Keratinocyte (primary cell): ENCODE results near the gene DLG2. TPM values are rescaled to one million over a fixed set of nuclear protein-coding genes. Genes with fewer than 3 reads are reported as not detected.

ENCODE experiments used
- DNase-seq: peaks from one replicate; pipeline ENCODE4 v3.0.0-alpha.2; 2011; ENCODE audit warnings: low read depth, missing footprints, low spot score
- FAIRE-seq: peaks from 2 replicates; lab custom pipeline; 2011; peaks lifted over from hg19 to GRCh38; lab: Jason Lieb, UNC
- H2AFZ ChIP-seq: 2 replicates; pipeline ENCODE4 v1.6.0; 2012; ENCODE audit warnings: low read length, control low read depth, inconsistent platforms; ENCODE audit not compliant: control insufficient read depth
- H3K27ac ChIP-seq: 2 replicates; pipeline ENCODE4 v1.5.1; 2011; ENCODE audit warnings: low read length; ENCODE audit not compliant: control insufficient read depth, insufficient read depth
- H3K27me3 ChIP-seq: 3 replicates; pipeline ENCODE4 v1.6.0; 2011; ENCODE audit warnings: low read length; ENCODE audit not compliant: control insufficient read depth, insufficient read depth; ENCODE audit errors: extremely low read depth
- H3K36me3 ChIP-seq, 2 experiments: 2 replicates in 1 of 2; 3 replicates in 1 of 2; pipeline ENCODE4 v1.5.1; 2011; ENCODE audit warnings: low read length in 2 of 2, mild to moderate bottlenecking in 1 of 2; ENCODE audit not compliant: control insufficient read depth in 2 of 2, insufficient read depth in 2 of 2; ENCODE audit errors: extremely low read depth in 1 of 2
- H3K4me1 ChIP-seq: 3 replicates; pipeline ENCODE4 v1.5.1; 2011; ENCODE audit warnings: low read length; ENCODE audit not compliant: control insufficient read depth, insufficient read depth; ENCODE audit errors: extremely low read depth
- H3K4me2 ChIP-seq: 3 replicates; pipeline ENCODE4 v1.6.0; 2011; ENCODE audit warnings: low read depth, low read length; ENCODE audit not compliant: control insufficient read depth, insufficient read depth; ENCODE audit errors: extremely low read depth
- H3K4me3 ChIP-seq, 3 experiments: fragments of 200-600 bp in 1 of 3; sonication (generic) in 1 of 3; 2 replicates in 2 of 3; 3 replicates in 1 of 3; pipeline ENCODE4 v1.5.1; 2011 to 2016; ENCODE audit warnings: low read length in 3 of 3, mild to moderate bottlenecking in 3 of 3, control low read depth in 2 of 3, inconsistent platforms in 1 of 3, low read depth in 1 of 3, mixed read lengths in 1 of 3, mixed run types in 1 of 3, moderate library complexity in 1 of 3; ENCODE audit not compliant: control insufficient read depth in 2 of 3, insufficient read depth in 2 of 3; ENCODE audit errors: extremely low read depth in 1 of 3
- H3K79me2 ChIP-seq: 2 replicates; pipeline ENCODE4 v1.6.0; 2012; ENCODE audit warnings: low read length; ENCODE audit not compliant: control insufficient read depth, insufficient read depth
- H3K9ac ChIP-seq: 3 replicates; pipeline ENCODE4 v1.6.0; 2011; ENCODE audit warnings: low read length; ENCODE audit not compliant: control insufficient read depth, insufficient read depth; ENCODE audit errors: extremely low read depth
- H3K9me1 ChIP-seq: 3 replicates; pipeline ENCODE4 v1.6.0; 2011; ENCODE audit warnings: low read length; ENCODE audit not compliant: control insufficient read depth, insufficient read depth; ENCODE audit errors: extremely low read depth
- H3K9me3 ChIP-seq: 2 replicates; pipeline ENCODE4 v1.5.1; 2012; ENCODE audit warnings: low read depth, low read length; ENCODE audit not compliant: control insufficient read depth
- H4K20me1 ChIP-seq: 3 replicates; pipeline ENCODE4 v1.6.0; 2011; ENCODE audit warnings: low read length; ENCODE audit not compliant: control insufficient read depth, insufficient read depth; ENCODE audit errors: extremely low read depth
- EZH2 ChIP-seq: IDR thresholded peaks from one replicate; pipeline ENCODE4 v1.6.1; 2012; ENCODE audit warnings: inconsistent platforms, mild to moderate bottlenecking, low read length, moderate library complexity
- dilution Hi-C: fragments of 300-500 bp; cut with MboI; formaldehyde crosslinking; loops from one replicate; pipeline ENCODE4 v1.7.0; 2020; ENCODE audit warnings: low sequenced_read_pairs; ENCODE audit not compliant: extremely low pct_ligation_motif_present
- polyA plus RNA-seq, 5 experiments: library from polyadenylated mRNA; depleted of rRNA in 3 of 5; stranded (reverse) in 3 of 5; stranded (forward) in 1 of 5; unstranded in 1 of 5; fragments of >200 nt; gene quantifications; 1 replicate in 1 of 5; 2 replicates in 3 of 5; 3 replicates in 1 of 5; pipeline versions ENCODE4 v1.2.1 to v1.2.3, GENCODE V29; 2011 to 2012; ENCODE audit warnings: missing spikeins in 2 of 5, low read depth in 1 of 5, low replicate concordance in 1 of 5
- TF ChIP-seq, protein P1 (sequence below), 3 experiments: IDR thresholded peaks in 1 of 3; conservative IDR thresholded peaks in 1 of 3; optimal IDR thresholded peaks in 1 of 3; 2 replicates in 2 of 3; 3 replicates in 1 of 3; pipeline versions ENCODE3 to v1.5.1; 2011; ENCODE audit warnings: low read length in 3 of 3, mild to moderate bottlenecking in 3 of 3, moderate library complexity in 2 of 3, control low read depth in 1 of 3, inconsistent platforms in 1 of 3; ENCODE audit not compliant: insufficient read depth in 2 of 3; ENCODE audit errors: extremely low read depth in 1 of 3

The DLG2 gene
- polyA plus RNA-seq, 1 donor (not counting 4 experiments of a cell fraction or from before 2014, with no cell fraction given) = 0.55 TPM

DNA sequence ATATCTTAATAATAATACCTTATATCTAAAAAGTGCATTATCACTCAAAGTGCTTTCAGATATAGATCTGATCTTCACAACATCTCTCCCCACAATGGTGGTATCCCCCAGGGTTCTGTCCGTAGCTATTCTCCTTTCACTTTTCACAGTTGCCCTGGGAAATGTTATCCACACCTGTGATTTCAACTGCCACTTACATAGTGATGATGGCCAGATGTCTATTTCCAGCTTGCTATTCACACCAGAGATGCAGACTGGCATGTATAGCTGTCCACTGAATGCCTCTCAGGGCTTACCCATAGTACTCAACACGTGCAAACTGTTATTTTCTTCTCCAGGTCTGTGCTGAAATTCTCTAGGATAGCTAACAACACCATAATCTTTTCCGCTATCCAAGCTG is 724.7 kb downstream of the DLG2 start:
- no peak for FAIRE-seq
- Histone ChIP-seq H3K79me2 (no peaks in the 10 kb centered on the region), H3K27me3 (no peaks in the 10 kb centered on the region), H3K4me3 (no peak overlapping the region), H3K27ac (no peak overlapping the region), H3K4me1 (no peaks in the 10 kb centered on the region), H3K9me1 (no peaks in the 10 kb centered on the region), H3K9me3 (no peaks in the 10 kb centered on the region), H3K36me3 (no peaks in the 10 kb centered on the region), H4K20me1 (no peaks in the 10 kb centered on the region), H3K9ac (no peak overlapping the region), H3K4me2 (no peak overlapping the region), H2AFZ (no peak overlapping the region)
- no peak for TF ChIP-seq EZH2
- TF ChIP-seq, protein P1, sequence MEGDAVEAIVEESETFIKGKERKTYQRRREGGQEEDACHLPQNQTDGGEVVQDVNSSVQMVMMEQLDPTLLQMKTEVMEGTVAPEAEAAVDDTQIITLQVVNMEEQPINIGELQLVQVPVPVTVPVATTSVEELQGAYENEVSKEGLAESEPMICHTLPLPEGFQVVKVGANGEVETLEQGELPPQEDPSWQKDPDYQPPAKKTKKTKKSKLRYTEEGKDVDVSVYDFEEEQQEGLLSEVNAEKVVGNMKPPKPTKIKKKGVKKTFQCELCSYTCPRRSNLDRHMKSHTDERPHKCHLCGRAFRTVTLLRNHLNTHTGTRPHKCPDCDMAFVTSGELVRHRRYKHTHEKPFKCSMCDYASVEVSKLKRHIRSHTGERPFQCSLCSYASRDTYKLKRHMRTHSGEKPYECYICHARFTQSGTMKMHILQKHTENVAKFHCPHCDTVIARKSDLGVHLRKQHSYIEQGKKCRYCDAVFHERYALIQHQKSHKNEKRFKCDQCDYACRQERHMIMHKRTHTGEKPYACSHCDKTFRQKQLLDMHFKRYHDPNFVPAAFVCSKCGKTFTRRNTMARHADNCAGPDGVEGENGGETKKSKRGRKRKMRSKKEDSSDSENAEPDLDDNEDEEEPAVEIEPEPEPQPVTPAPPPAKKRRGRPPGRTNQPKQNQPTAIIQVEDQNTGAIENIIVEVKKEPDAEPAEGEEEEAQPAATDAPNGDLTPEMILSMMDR (optimal IDR thresholded peaks at IDR 0.05 in 1 of 3, IDR thresholded peaks at IDR 0.05 in 1 of 3, conservative IDR thresholded peaks at IDR 0.05 in 1 of 3; ENCODE audit: extremely low read depth in 1 of 3, insufficient read depth in 2 of 3, low read length in 3 of 3) = no peak
- dilution Hi-C loops = no loop called here
- no peak for DNase-seq

DNA sequence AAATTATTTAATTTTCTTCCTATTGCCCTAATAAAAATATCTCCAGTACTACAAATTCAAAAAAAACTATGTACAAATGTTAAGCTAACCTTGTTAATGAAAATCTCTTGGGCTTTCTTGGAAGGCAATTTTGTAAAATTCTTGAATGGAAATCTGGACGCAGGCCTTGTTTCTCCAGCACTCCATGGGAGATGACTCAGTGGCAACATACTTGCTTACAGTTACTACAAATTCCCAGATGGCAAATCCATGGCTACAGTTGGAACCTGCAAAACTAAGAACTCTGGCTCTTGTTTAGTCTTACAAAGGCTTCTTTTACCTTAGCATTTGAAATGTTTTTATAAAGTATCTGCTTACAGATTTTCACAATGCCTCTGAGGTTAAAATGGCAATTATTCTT is 725.2 kb downstream of the DLG2 start:
- no peaks in the 10 kb centered on the region for H3K79me2 ChIP-seq
- no peaks in the 10 kb centered on the region for H3K4me1 ChIP-seq
- FAIRE-seq = no peak
- H3K4me2 ChIP-seq = no peak overlapping the region
- H2AFZ ChIP-seq = no peak overlapping the region
- no peak overlapping the region for H3K27ac ChIP-seq
- H4K20me1 ChIP-seq = no peaks in the 10 kb centered on the region
- H3K4me3 ChIP-seq = no peak overlapping the region
- H3K9ac ChIP-seq = no peak overlapping the region
- no peak for DNase-seq
- dilution Hi-C loops = no loop called here
- H3K9me1 ChIP-seq = no peaks in the 10 kb centered on the region
- no peaks in the 10 kb centered on the region for H3K36me3 ChIP-seq
- H3K27me3 ChIP-seq = no peaks in the 10 kb centered on the region
- no peaks in the 10 kb centered on the region for H3K9me3 ChIP-seq
- TF ChIP-seq, protein P1 (optimal IDR thresholded peaks at IDR 0.05 in 1 of 3, IDR thresholded peaks at IDR 0.05 in 1 of 3, conservative IDR thresholded peaks at IDR 0.05 in 1 of 3; ENCODE audit: extremely low read depth in 1 of 3, insufficient read depth in 2 of 3, low read length in 3 of 3) = no peak
- TF ChIP-seq EZH2 = no peak
